ENCODE measurements around the gene HEXD. TPM values are rescaled to one million over a fixed set of nuclear protein-coding genes. Genes with fewer than 3 reads are reported as not detected.

HEXD gene
- total RNA-seq, 1 donor from 2014 or later = 90.4 TPM

- Histone ChIP-seq H3K4me1 (peaks cover 25% of the 10 kb centered on the region), H3K36me3 (peaks cover 0 to 5% of the 10 kb centered on the region in 2 donors), H3K27me3 (no peaks in the 10 kb centered on the region), H3K27ac (no peak overlapping the region), H3K9me3 (no peaks in the 10 kb centered on the region), H3K4me3 (no peak overlapping the region)
- DNase-seq (ENCODE audit: extremely low spot score in 2 of 2) = no peak
- intact Hi-C loops (cut with DNase I) = no loop called here
- TF ChIP-seq POLR2AphosphoS5 (IDR thresholded peaks at IDR 0.05; ENCODE audit: insufficient read depth in 1 of 2, low read depth in 1 of 2) = no peak
- TF ChIP-seq CTCF (IDR thresholded peaks at IDR 0.05) = no peak
These were observed 2.4 kb upstream of the HEXD start for GRCh38 chr17:82415786-82416185.

GRCh38 chr17:82416264-82416663 lies 1.9 kb upstream of the HEXD start:
- H3K36me3 ChIP-seq = peaks cover 0 to 7% of the 10 kb centered on the region in 2 donors
- no peak overlapping the region for H3K27ac ChIP-seq
- TF ChIP-seq POLR2A (IDR thresholded peaks at IDR 0.05) = no peak
- TF ChIP-seq CTCF (IDR thresholded peaks at IDR 0.05) = no peak
- no peak for TF ChIP-seq POLR2AphosphoS5 (IDR thresholded peaks at IDR 0.05; ENCODE audit: insufficient read depth in 1 of 2, low read depth in 1 of 2)
- peaks cover 25% of the 10 kb centered on the region for H3K4me1 ChIP-seq
- no peak for DNase-seq (ENCODE audit: extremely low spot score in 2 of 2)
- H3K27me3 ChIP-seq = no peaks in the 10 kb centered on the region
- no peaks in the 10 kb centered on the region for H3K9me3 ChIP-seq
- intact Hi-C loops (cut with DNase I) = no loop called here
- H3K4me3 ChIP-seq = no peak overlapping the region

GRCh38 chr17:82416771-82417170 lies 1.4 kb upstream of the HEXD start:
- intact Hi-C loops (cut with DNase I) = no loop called here

GRCh38 chr17:82419540-82419939 lies 1.4 kb downstream of the HEXD start:
- intact Hi-C loops (cut with DNase I) = loop anchor here (2.0 kb wide), 1 partner anchor 73 kb away; no protein-coding TSS in a partner anchor
- no peak for DNase-seq (ENCODE audit: extremely low spot score in 2 of 2)
- H3K4me1 ChIP-seq = peaks cover 23% of the 10 kb centered on the region
- TF ChIP-seq CTCF (IDR thresholded peaks at IDR 0.05) = no peak
- no peak for TF ChIP-seq POLR2AphosphoS5 (IDR thresholded peaks at IDR 0.05; ENCODE audit: insufficient read depth in 1 of 2, low read depth in 1 of 2)
- TF ChIP-seq POLR2A (IDR thresholded peaks at IDR 0.05) = no peak
- H3K27ac ChIP-seq = no peak overlapping the region
- no peaks in the 10 kb centered on the region for H3K27me3 ChIP-seq
- no peaks in the 10 kb centered on the region for H3K9me3 ChIP-seq
- peak overlapping the region in 1 of 2 donors; percentile 79 for H3K4me3 ChIP-seq
- peaks cover 0 to 13% of the 10 kb centered on the region in 2 donors for H3K36me3 ChIP-seq

More at GRCh38 chr17:82416771-82417170, 1.4 kb upstream of the HEXD start:
- no peak overlapping the region for H3K4me3 ChIP-seq
- TF ChIP-seq POLR2A (IDR thresholded peaks at IDR 0.05) = no peak
- TF ChIP-seq POLR2AphosphoS5 (IDR thresholded peaks at IDR 0.05; ENCODE audit: insufficient read depth in 1 of 2, low read depth in 1 of 2) = no peak
- TF ChIP-seq CTCF (IDR thresholded peaks at IDR 0.05) = no peak
- H3K27ac ChIP-seq = no peak overlapping the region
- peaks cover 25% of the 10 kb centered on the region for H3K4me1 ChIP-seq
- H3K36me3 ChIP-seq = peaks cover 0 to 12% of the 10 kb centered on the region in 2 donors
- no peaks in the 10 kb centered on the region for H3K27me3 ChIP-seq
- no peak for DNase-seq (ENCODE audit: extremely low spot score in 2 of 2)
- H3K9me3 ChIP-seq = no peaks in the 10 kb centered on the region

GRCh38 chr17:82424001-82424862 lies 6.1 kb downstream of the HEXD start:
- no peak for TF ChIP-seq POLR2A (IDR thresholded peaks at IDR 0.05)
- TF ChIP-seq CTCF (IDR thresholded peaks at IDR 0.05) = peak; percentile 18 to 52 (median 40)
- Histone ChIP-seq H3K27me3 (no peaks in the 10 kb centered on the region), H3K36me3 (peaks cover 0 to 13% of the 10 kb centered on the region in 2 donors), H3K27ac (peak overlapping the region; percentile 44), H3K4me1 (peaks cover 7% of the 10 kb centered on the region), H3K4me3 (peak overlapping the region in 1 of 2 donors; percentile 21), H3K9me3 (no peaks in the 10 kb centered on the region)
- peak in 1 of 2 donors; percentile 87 for DNase-seq (ENCODE audit: extremely low spot score in 2 of 2)
- intact Hi-C loops (cut with DNase I) = no loop called here

All from vagina (tissue), 2 donors.